Measurements from ENCODE around the gene SLC45A1.

Gene SLC45A1

GRCh38 chr1:8354038-8354437, 36.1 kb downstream of the SLC45A1 start:
- TF ChIP-seq CTCF (IDR thresholded peaks at IDR 0.05; ENCODE audit: borderline replicate concordance, control extremely low read depth, extremely low read depth, insufficient read depth, missing control alignments), result no peak
- DNase-seq (ENCODE audit: low spot score), result no peak
- in situ Hi-C loops (cut with MboI; ENCODE audit: low sequenced_read_pairs, unreplicated experiment), result no loop called here

- in situ Hi-C loops (cut with MboI; ENCODE audit: low sequenced_read_pairs, unreplicated experiment), result no loop called here
- no peak for TF ChIP-seq CTCF (IDR thresholded peaks at IDR 0.05; ENCODE audit: borderline replicate concordance, control extremely low read depth, extremely low read depth, insufficient read depth, missing control alignments)
- DNase-seq (ENCODE audit: low spot score), result no peak
These were observed 37.7 kb downstream of the SLC45A1 start for GRCh38 chr1:8355439-8356255.

- TF ChIP-seq CTCF (IDR thresholded peaks at IDR 0.05; ENCODE audit: borderline replicate concordance, control extremely low read depth, extremely low read depth, insufficient read depth, missing control alignments), result no peak
- DNase-seq (ENCODE audit: low spot score), result no peak
- in situ Hi-C loops (cut with MboI; ENCODE audit: low sequenced_read_pairs, unreplicated experiment), result no loop called here
These were observed 38.6 kb downstream of the SLC45A1 start for GRCh38 chr1:8356256-8357209.

GRCh38 chr1:8357329-8358101, 39.6 kb downstream of the SLC45A1 start:
- in situ Hi-C loops (cut with MboI; ENCODE audit: low sequenced_read_pairs, unreplicated experiment), result no loop called here
- no peak for DNase-seq (ENCODE audit: low spot score)
- TF ChIP-seq CTCF (IDR thresholded peaks at IDR 0.05; ENCODE audit: borderline replicate concordance, control extremely low read depth, extremely low read depth, insufficient read depth, missing control alignments), result no peak

GRCh38 chr1:8358241-8358896, 40.5 kb downstream of the SLC45A1 start:
- in situ Hi-C loops (cut with MboI; ENCODE audit: low sequenced_read_pairs, unreplicated experiment), result no loop called here
- no peak for DNase-seq (ENCODE audit: low spot score)
- TF ChIP-seq CTCF (IDR thresholded peaks at IDR 0.05; ENCODE audit: borderline replicate concordance, control extremely low read depth, extremely low read depth, insufficient read depth, missing control alignments), result no peak

All from GM13976 (cell line).